PC-3 (cell line): ENCODE results near the gene GSTP1. TPM values are rescaled to one million over a fixed set of nuclear protein-coding genes. Genes with fewer than 3 reads are reported as not detected.

Experiments used
- ATAC-seq: fragments of 200-7000 bp; cut with Tn5 transposase; 2 replicates; pipeline ENCODE4 v1.9.1; 2020; ENCODE audit warnings: mild to moderate bottlenecking, moderate library complexity
- BruUV-seq: library from RNA; stranded (reverse); fragments of 400-500 nt; replicated peaks from 2 replicates; lab custom pipeline; 2021; lab: Mats Ljungman, UMichigan
- CTCF ChIA-PET: fragments of 300-600 bp; sonication (Branson Sonifier 250); formaldehyde crosslinking; loops from one replicate; lab custom pipeline; 2022; ENCODE audit warnings: antibody characterized with exemption; lab: Charles Lee
- POLR2A ChIA-PET: fragments of 300-600 bp; sonication (Branson Sonifier 250); formaldehyde crosslinking; loops from one replicate; lab custom pipeline; 2022; ENCODE audit warnings: antibody characterized with exemption; ENCODE audit not compliant: unreplicated experiment; lab: Charles Lee
- DNase-seq: peaks from one replicate; pipeline ENCODE4 v3.0.0-alpha.2; 2015
- H2AFZ ChIP-seq: fragments of 300-600 bp; sonication (generic); 2 replicates; pipeline ENCODE4 v1.6.0; 2016; ENCODE audit warnings: antibody characterized with exemption, low read length
- H3F3A ChIP-seq: fragments of 300-600 bp; sonication (generic); one replicate; pipeline ENCODE4 v1.6.0; 2017; ENCODE audit warnings: antibody characterized with exemption, low read length, control low read depth, mild to moderate bottlenecking; ENCODE audit not compliant: unreplicated experiment
- H3K27ac ChIP-seq: fragments of 300-600 bp; sonication (generic); 2 replicates; pipeline ENCODE4 v1.5.1; 2016; ENCODE audit warnings: mild to moderate bottlenecking, low read length
- H3K27me3 ChIP-seq: fragments of 300-600 bp; sonication (generic); 2 replicates; pipeline ENCODE4 v1.6.1; 2016; ENCODE audit warnings: low read length, mixed read lengths
- H3K36me3 ChIP-seq: fragments of 300-600 bp; sonication (generic); 2 replicates; pipeline ENCODE4 v1.6.1; 2016; ENCODE audit warnings: low read depth, mixed run types, low read length, mixed read lengths
- H3K4me1 ChIP-seq: fragments of 300-600 bp; sonication (generic); 2 replicates; pipeline ENCODE4 v1.5.1; 2016; ENCODE audit warnings: low read length; ENCODE audit not compliant: insufficient read depth
- H3K4me2 ChIP-seq: fragments of 300-600 bp; sonication (generic); 2 replicates; pipeline ENCODE4 v1.6.0; 2016; ENCODE audit warnings: low read length
- H3K4me3 ChIP-seq: fragments of 300-600 bp; sonication (generic); 2 replicates; pipeline ENCODE4 v1.5.1; 2016; ENCODE audit warnings: mild to moderate bottlenecking, low read length, mixed read lengths
- H3K79me2 ChIP-seq: fragments of 300-600 bp; sonication (generic); 2 replicates; pipeline ENCODE4 v1.6.1; 2017; ENCODE audit warnings: low read length, mixed read lengths
- H3K9ac ChIP-seq: fragments of 300-600 bp; sonication (generic); 2 replicates; pipeline ENCODE4 v1.6.0; 2016; ENCODE audit warnings: mild to moderate bottlenecking, low read length
- H3K9me2 ChIP-seq: fragments of 300-600 bp; sonication (generic); replicated peaks from 2 replicates; pipeline ENCODE4 v1.6.1; 2016; ENCODE audit warnings: mixed run types, low read length, mixed read lengths
- H3K9me3 ChIP-seq: fragments of 300-600 bp; sonication (generic); 2 replicates; pipeline ENCODE4 v1.6.1; 2016; ENCODE audit warnings: low read length, mixed read lengths
- H4K20me1 ChIP-seq: fragments of 300-600 bp; sonication (generic); 2 replicates; pipeline ENCODE4 v1.6.1; 2016; ENCODE audit warnings: low read length, mixed read lengths
- EZH2phosphoT487 ChIP-seq: fragments of 300-600 bp; sonication (generic); IDR thresholded peaks from 2 replicates; pipeline ENCODE4 v1.6.1; 2018; ENCODE audit warnings: mild to moderate bottlenecking, antibody characterized with exemption, low read length, borderline replicate concordance
- intact Hi-C: fragments of 100-400 bp; cut with micrococcal nuclease; formaldehyde crosslinking; loops from 2 replicates; pipeline ENCODE4 v1.9.0; 2023
- total RNA-seq: library from RNA; depleted of rRNA; stranded (reverse); fragments of >200 nt; gene quantifications from 2 replicates; pipeline ENCODE4 v1.2.3, GENCODE V29; 2014
- TF ChIP-seq, protein P1 (sequence below): fragments of 300-600 bp; sonication (generic); conservative IDR thresholded peaks from 2 replicates; pipeline ENCODE4 v1.5.1; 2017; ENCODE audit warnings: antibody characterized with exemption, low read depth, mild to moderate bottlenecking, low read length

Gene GSTP1
- total RNA-seq, 1 experiment from 2014 or later: 1,154 TPM

DNA sequence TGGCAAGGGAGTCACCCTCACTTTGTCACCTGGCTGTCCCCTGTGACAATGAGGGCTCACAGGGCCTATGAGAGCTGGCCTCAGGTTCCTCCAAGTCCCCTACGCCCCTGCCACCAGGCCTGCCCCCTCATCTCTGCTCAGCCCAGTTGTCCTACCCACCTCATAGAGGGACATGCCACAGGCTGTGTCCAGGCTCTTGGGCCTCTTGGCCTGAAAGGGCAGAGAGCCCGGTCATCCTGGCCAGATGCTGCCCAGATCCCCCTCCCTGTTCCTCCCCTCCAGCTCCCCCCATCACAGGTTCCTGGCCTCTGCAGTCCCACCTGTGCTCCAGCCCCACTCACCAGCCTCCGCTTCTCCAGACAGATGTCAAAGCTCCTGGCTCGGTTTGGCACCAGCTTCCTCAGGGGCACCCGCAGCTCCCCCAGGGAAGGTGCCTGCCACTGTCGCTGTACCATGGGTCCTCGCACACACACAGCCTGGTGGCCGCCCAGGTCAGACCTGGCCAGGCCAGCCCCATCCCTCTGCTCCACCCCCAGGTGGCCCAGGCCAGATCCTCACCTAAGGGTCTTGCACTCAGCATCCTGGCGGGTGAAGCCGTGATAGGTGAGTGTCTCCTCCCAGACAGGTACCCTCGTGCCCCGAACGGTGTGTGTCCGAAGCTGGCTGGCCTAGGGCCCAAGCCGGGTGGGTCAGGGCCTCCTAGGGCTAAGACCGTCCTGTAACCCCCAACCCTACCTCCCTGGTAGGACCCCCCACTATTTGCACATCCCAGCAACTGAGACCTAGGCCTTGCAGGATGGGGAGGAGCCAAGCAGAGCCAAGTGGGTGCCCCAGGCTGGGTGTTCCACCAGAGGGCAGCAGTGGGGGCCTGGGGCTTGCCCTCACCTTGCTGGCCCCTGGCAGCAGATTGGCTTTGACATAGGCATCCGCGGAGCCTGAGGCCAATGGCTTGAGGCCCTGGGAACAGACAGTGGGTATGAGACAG is 31.4 kb downstream of the GSTP1 start:
- Histone ChIP-seq H3K9me3 (no peaks in the 10 kb centered on the region), H4K20me1 (no peaks in the 10 kb centered on the region), H3K4me3 (no peak overlapping the region), H3K9me2 (no peaks in the 10 kb centered on the region), H3K27ac (no peak overlapping the region), H3K36me3 (peaks cover 13% of the 10 kb centered on the region), H3K4me1 (no peaks in the 10 kb centered on the region), H2AFZ (no peak overlapping the region), H3K79me2 (no peaks in the 10 kb centered on the region), H3F3A (no peaks in the 10 kb centered on the region), H3K9ac (no peak overlapping the region), H3K4me2 (no peak overlapping the region), H3K27me3 (no peaks in the 10 kb centered on the region)
- ChIA-PET POLR2A (interaction anchor here (0.6 kb wide), 1 partner anchor 1302 kb away, joined by 4 read pairs; no protein-coding TSS in a partner anchor), CTCF (interaction anchor here (0.8 to 1.1 kb wide), 4 partner anchors 15 to 43 kb away, joined by 3 to 7 read pairs (median 3); partner anchors contain the start of genes GSTP1 and NUDT8)
- ATAC-seq (peak; percentile 65), DNase-seq (peak; percentile 62)
- no TSS peak for BruUV-seq
- TF ChIP-seq, protein P1, sequence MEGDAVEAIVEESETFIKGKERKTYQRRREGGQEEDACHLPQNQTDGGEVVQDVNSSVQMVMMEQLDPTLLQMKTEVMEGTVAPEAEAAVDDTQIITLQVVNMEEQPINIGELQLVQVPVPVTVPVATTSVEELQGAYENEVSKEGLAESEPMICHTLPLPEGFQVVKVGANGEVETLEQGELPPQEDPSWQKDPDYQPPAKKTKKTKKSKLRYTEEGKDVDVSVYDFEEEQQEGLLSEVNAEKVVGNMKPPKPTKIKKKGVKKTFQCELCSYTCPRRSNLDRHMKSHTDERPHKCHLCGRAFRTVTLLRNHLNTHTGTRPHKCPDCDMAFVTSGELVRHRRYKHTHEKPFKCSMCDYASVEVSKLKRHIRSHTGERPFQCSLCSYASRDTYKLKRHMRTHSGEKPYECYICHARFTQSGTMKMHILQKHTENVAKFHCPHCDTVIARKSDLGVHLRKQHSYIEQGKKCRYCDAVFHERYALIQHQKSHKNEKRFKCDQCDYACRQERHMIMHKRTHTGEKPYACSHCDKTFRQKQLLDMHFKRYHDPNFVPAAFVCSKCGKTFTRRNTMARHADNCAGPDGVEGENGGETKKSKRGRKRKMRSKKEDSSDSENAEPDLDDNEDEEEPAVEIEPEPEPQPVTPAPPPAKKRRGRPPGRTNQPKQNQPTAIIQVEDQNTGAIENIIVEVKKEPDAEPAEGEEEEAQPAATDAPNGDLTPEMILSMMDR: peak; percentile 79
- no peak for TF ChIP-seq EZH2phosphoT487
- intact Hi-C loops: no loop called here

DNA sequence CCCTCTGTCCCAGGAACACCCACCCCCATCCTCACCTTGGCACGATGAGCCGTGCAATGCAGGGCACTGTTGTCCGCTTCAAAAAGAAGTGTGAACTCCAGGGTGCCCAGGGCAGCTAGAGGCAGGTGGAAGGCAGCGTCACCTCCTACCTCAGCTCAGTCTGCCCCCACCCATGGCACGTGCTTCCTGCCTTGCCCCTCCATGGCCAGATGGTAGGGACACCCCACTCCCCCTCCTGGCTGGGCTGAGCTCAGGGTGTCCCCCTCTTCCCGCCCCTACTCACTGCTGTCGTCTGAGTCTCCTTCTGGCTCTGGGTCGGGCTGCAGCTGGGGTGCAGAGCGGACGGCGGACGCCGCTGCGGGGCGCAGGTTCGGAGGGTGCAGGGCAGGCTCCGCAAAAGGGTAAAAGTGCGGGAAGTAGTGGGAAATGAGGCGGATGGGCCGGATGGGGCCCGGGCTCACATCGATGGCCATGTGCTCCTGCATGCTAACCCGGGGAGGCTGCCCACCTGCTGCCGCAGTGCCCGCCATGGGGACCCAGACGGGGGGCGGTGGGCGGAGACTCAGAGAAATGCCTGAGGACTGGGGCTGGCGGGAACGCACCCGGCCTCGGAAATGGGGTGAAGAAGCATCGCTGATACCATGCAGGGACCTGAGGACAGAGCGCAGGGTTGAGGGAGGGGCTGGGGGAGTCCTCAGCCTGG is 32.3 kb downstream of the GSTP1 start:
- intact Hi-C loops: no loop called here
- Histone ChIP-seq H3K4me1 (no peaks in the 10 kb centered on the region), H4K20me1 (no peaks in the 10 kb centered on the region), H2AFZ (no peak overlapping the region), H3K9me3 (no peaks in the 10 kb centered on the region), H3K36me3 (peaks cover 5% of the 10 kb centered on the region), H3F3A (no peaks in the 10 kb centered on the region), H3K4me2 (no peak overlapping the region), H3K27ac (no peak overlapping the region), H3K79me2 (no peaks in the 10 kb centered on the region), H3K9me2 (no peaks in the 10 kb centered on the region), H3K9ac (no peak overlapping the region), H3K27me3 (no peaks in the 10 kb centered on the region), H3K4me3 (no peak overlapping the region)
- ATAC-seq: no peak
- CTCF ChIA-PET: no interaction called here
- no TSS peak for BruUV-seq
- POLR2A ChIA-PET: no interaction called here
- TF ChIP-seq, protein P1: peak; percentile 7; the same call in 1 of the 2 replicates
- TF ChIP-seq EZH2phosphoT487: no peak
- no peak for DNase-seq
